ENCODE results near the gene MRPS23.

DNA sequence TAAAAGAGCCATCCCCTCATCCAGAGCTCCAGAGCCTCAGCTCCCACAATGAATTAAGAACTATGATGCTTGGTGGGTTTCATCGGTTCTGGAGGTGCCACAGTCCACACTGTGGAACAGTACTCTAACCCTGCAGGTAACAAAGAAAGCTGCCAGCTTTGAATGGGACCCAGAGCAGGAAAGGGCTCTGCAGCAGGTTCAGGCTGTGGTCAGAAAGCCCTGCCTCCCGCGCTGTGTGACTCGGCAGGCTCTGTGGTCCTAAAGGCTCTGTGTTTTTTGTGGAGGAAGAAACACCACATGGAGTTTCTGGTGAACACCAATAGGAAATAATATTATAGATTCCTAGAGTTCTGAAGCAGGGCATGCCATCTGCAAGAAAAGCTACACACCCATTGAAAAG is 32.5 kb downstream of the MRPS23 start:
- no peak for TF ChIP-seq CTCF (IDR thresholded peaks at IDR 0.05)
- no peak for TF ChIP-seq POLR2A (IDR thresholded peaks at IDR 0.05)

Data from right lobe of liver (tissue), 4 donors.